ENCODE results near the gene EEF1E1.

GRCh38 chr6:8043221-8043620, 59.1 kb downstream of the EEF1E1 start:
- TF ChIP-seq POLR2A (IDR thresholded peaks at IDR 0.05) (no peak), CTCF (IDR thresholded peaks at IDR 0.05) (no peak)

Measured in transverse colon (tissue), 3 donors.